ENCODE measurements around the gene LRFN4.

DNA sequence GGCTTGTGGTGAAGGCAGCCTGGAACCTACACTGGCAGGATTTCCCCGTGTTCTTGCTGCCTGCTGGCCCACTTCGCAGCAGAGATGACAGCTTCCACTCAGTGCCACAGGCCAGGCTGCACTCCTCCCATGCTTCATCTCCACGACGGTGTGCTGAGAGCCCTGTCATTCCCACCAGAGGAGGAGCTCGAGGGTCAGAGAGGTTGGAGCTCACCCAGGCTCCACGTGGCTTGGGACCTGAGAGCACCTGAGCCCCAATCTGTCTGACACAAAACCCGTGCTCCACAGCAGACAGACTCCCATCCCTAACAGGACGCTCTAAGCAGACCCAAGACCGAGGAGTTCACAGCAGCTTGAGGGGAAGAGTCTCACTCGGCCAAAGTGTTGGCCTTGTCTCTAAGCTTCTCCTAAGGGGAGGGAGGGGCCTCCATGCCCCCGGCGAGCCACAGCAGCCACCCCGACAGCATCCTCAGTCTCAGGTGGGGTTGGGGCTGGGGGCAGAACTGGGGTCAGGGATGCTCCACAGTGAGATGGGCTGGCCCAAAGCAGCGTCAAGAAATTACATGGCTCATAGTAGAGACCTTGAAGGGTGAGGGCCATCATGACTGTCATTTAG lies 10.7 kb downstream of the LRFN4 start:
- no peak for TF ChIP-seq CTCF (IDR thresholded peaks at IDR 0.05)
- no peak for TF ChIP-seq POLR2A (IDR thresholded peaks at IDR 0.05)

Measured in uterus (tissue), 2 donors.